ENCODE data around the gene WDR11. TPM values are rescaled to one million over a fixed set of nuclear protein-coding genes. Genes with fewer than 3 reads are reported as not detected.

Gene WDR11
- 54.8 and 55.2 TPM in 2 replicates for total RNA-seq

- intact Hi-C loops (cut with micrococcal nuclease), result loop anchor here (2.0 to 5.0 kb wide), 2 partner anchors 46 to 1078 kb away; partner anchors contain the start of gene ATE1
- no peaks in the 10 kb centered on the region for H3K27me3 Mint-ChIP-seq (ENCODE audit: low read depth)
These were observed at the start of gene WDR11 for GRCh38 chr10:120850911-120851865. WDR11 (plus strand) TSS chr10:120851362; CDS start chr10:120851421, 59 bp downstream.

GRCh38 chr10:120802935-120803334 is 48.2 kb upstream of the WDR11 start:
- no peak overlapping the region for H3K4me3 Mint-ChIP-seq (ENCODE audit: low read depth)
- H3K4me1 Mint-ChIP-seq (ENCODE audit: low read depth), result no peaks in the 10 kb centered on the region
- intact Hi-C loops (cut with micrococcal nuclease), result no loop called here
- H3K27me3 Mint-ChIP-seq (ENCODE audit: low read depth), result no peaks in the 10 kb centered on the region
- no peaks in the 10 kb centered on the region for H3K36me3 Mint-ChIP-seq (ENCODE audit: low read depth)
- DNase-seq (ENCODE audit: low spot score), result no peak
- no peak overlapping the region for H3K27ac Mint-ChIP-seq
- no peaks in the 10 kb centered on the region for H3K9me3 Mint-ChIP-seq

More at GRCh38 chr10:120850911-120851865, at the start of gene WDR11:
- peak; percentile 63 for DNase-seq (ENCODE audit: low spot score)
- peaks cover 7% of the 10 kb centered on the region for H3K9me3 Mint-ChIP-seq
- H3K4me1 Mint-ChIP-seq (ENCODE audit: low read depth), result peaks cover 37% of the 10 kb centered on the region
- H3K27ac Mint-ChIP-seq, result peak within 1 kb of the TSS; percentile 92
- peak within 1 kb of the TSS; percentile 98 for H3K4me3 Mint-ChIP-seq (ENCODE audit: low read depth)
- peaks cover 31% of the 10 kb centered on the region for H3K36me3 Mint-ChIP-seq (ENCODE audit: low read depth)

- H3K36me3 Mint-ChIP-seq (ENCODE audit: low read depth), result no peaks in the 10 kb centered on the region
- DNase-seq (ENCODE audit: low spot score), result no peak
- no peaks in the 10 kb centered on the region for H3K9me3 Mint-ChIP-seq
- intact Hi-C loops (cut with micrococcal nuclease), result no loop called here
- H3K27me3 Mint-ChIP-seq (ENCODE audit: low read depth), result no peaks in the 10 kb centered on the region
- H3K27ac Mint-ChIP-seq, result no peak overlapping the region
- H3K4me3 Mint-ChIP-seq (ENCODE audit: low read depth), result no peak overlapping the region
- H3K4me1 Mint-ChIP-seq (ENCODE audit: low read depth), result no peaks in the 10 kb centered on the region
These were observed 47.2 kb upstream of the WDR11 start for GRCh38 chr10:120803972-120804371.

- no peak for DNase-seq (ENCODE audit: low spot score)
- Mint-ChIP-seq H3K27ac (no peak overlapping the region), H3K9me3 (no peaks in the 10 kb centered on the region), H3K4me1 (ENCODE audit: low read depth) (no peaks in the 10 kb centered on the region), H3K27me3 (ENCODE audit: low read depth) (no peaks in the 10 kb centered on the region), H3K4me3 (ENCODE audit: low read depth) (no peak overlapping the region), H3K36me3 (ENCODE audit: low read depth) (no peaks in the 10 kb centered on the region)
- intact Hi-C loops (cut with micrococcal nuclease), result no loop called here
These were observed 45.9 kb upstream of the WDR11 start for GRCh38 chr10:120805014-120805812.

GRCh38 chr10:120806081-120806480 is 45.1 kb upstream of the WDR11 start:
- Mint-ChIP-seq H3K4me3 (ENCODE audit: low read depth) (no peak overlapping the region), H3K27me3 (ENCODE audit: low read depth) (no peaks in the 10 kb centered on the region), H3K27ac (no peak overlapping the region), H3K9me3 (no peaks in the 10 kb centered on the region), H3K4me1 (ENCODE audit: low read depth) (no peaks in the 10 kb centered on the region), H3K36me3 (ENCODE audit: low read depth) (no peaks in the 10 kb centered on the region)
- intact Hi-C loops (cut with micrococcal nuclease), result no loop called here
- DNase-seq (ENCODE audit: low spot score), result no peak

GRCh38 chr10:120810298-120810697 is 40.9 kb upstream of the WDR11 start:
- Mint-ChIP-seq H3K4me1 (ENCODE audit: low read depth) (no peaks in the 10 kb centered on the region), H3K27ac (no peak overlapping the region), H3K9me3 (no peaks in the 10 kb centered on the region), H3K27me3 (ENCODE audit: low read depth) (peaks cover 3% of the 10 kb centered on the region), H3K36me3 (ENCODE audit: low read depth) (no peaks in the 10 kb centered on the region), H3K4me3 (ENCODE audit: low read depth) (no peak overlapping the region)
- DNase-seq (ENCODE audit: low spot score), result no peak
- intact Hi-C loops (cut with micrococcal nuclease), result no loop called here

- H3K4me1 Mint-ChIP-seq (ENCODE audit: low read depth), result no peaks in the 10 kb centered on the region
These were observed 38.1 kb upstream of the WDR11 start for GRCh38 chr10:120813085-120813484.

GRCh38 chr10:120818301-120818700 is 32.9 kb upstream of the WDR11 start:
- no peak for DNase-seq (ENCODE audit: low spot score)
- H3K4me1 Mint-ChIP-seq (ENCODE audit: low read depth), result no peaks in the 10 kb centered on the region
- H3K9me3 Mint-ChIP-seq, result no peaks in the 10 kb centered on the region
- peaks cover 7% of the 10 kb centered on the region for H3K27me3 Mint-ChIP-seq (ENCODE audit: low read depth)
- intact Hi-C loops (cut with micrococcal nuclease), result no loop called here
- H3K27ac Mint-ChIP-seq, result no peak overlapping the region
- H3K36me3 Mint-ChIP-seq (ENCODE audit: low read depth), result no peaks in the 10 kb centered on the region
- H3K4me3 Mint-ChIP-seq (ENCODE audit: low read depth), result no peak overlapping the region

More at GRCh38 chr10:120813085-120813484, 38.1 kb upstream of the WDR11 start:
- H3K27ac Mint-ChIP-seq, result no peak overlapping the region
- DNase-seq (ENCODE audit: low spot score), result no peak
- no peaks in the 10 kb centered on the region for H3K36me3 Mint-ChIP-seq (ENCODE audit: low read depth)
- no peaks in the 10 kb centered on the region for H3K9me3 Mint-ChIP-seq
- intact Hi-C loops (cut with micrococcal nuclease), result no loop called here
- H3K4me3 Mint-ChIP-seq (ENCODE audit: low read depth), result no peak overlapping the region
- H3K27me3 Mint-ChIP-seq (ENCODE audit: low read depth), result peaks cover 10% of the 10 kb centered on the region

- DNase-seq (ENCODE audit: low spot score), result no peak
- Mint-ChIP-seq H3K27me3 (ENCODE audit: low read depth) (peaks cover 7% of the 10 kb centered on the region), H3K4me1 (ENCODE audit: low read depth) (no peaks in the 10 kb centered on the region), H3K27ac (no peak overlapping the region), H3K9me3 (no peaks in the 10 kb centered on the region), H3K4me3 (ENCODE audit: low read depth) (no peak overlapping the region), H3K36me3 (ENCODE audit: low read depth) (no peaks in the 10 kb centered on the region)
- intact Hi-C loops (cut with micrococcal nuclease), result no loop called here
These were observed 31.8 kb upstream of the WDR11 start for GRCh38 chr10:120819366-120819765.

- Mint-ChIP-seq H3K27me3 (ENCODE audit: low read depth) (peaks cover 1% of the 10 kb centered on the region), H3K36me3 (ENCODE audit: low read depth) (no peaks in the 10 kb centered on the region), H3K27ac (no peak overlapping the region), H3K4me3 (ENCODE audit: low read depth) (no peak overlapping the region), H3K4me1 (ENCODE audit: low read depth) (no peaks in the 10 kb centered on the region), H3K9me3 (no peaks in the 10 kb centered on the region)
- intact Hi-C loops (cut with micrococcal nuclease), result no loop called here
- no peak for DNase-seq (ENCODE audit: low spot score)
These were observed 27.9 kb upstream of the WDR11 start for GRCh38 chr10:120823266-120823665.

GRCh38 chr10:120824881-120825309 is 26.3 kb upstream of the WDR11 start:
- Mint-ChIP-seq H3K27ac (no peak overlapping the region), H3K4me3 (ENCODE audit: low read depth) (no peak overlapping the region), H3K9me3 (no peaks in the 10 kb centered on the region), H3K4me1 (ENCODE audit: low read depth) (no peaks in the 10 kb centered on the region), H3K36me3 (ENCODE audit: low read depth) (no peaks in the 10 kb centered on the region), H3K27me3 (ENCODE audit: low read depth) (peaks cover 1% of the 10 kb centered on the region)
- DNase-seq (ENCODE audit: low spot score), result no peak
- intact Hi-C loops (cut with micrococcal nuclease), result no loop called here

- Mint-ChIP-seq H3K9me3 (no peaks in the 10 kb centered on the region), H3K27ac (no peak overlapping the region), H3K27me3 (ENCODE audit: low read depth) (peaks cover 1% of the 10 kb centered on the region), H3K4me1 (ENCODE audit: low read depth) (no peaks in the 10 kb centered on the region), H3K36me3 (ENCODE audit: low read depth) (no peaks in the 10 kb centered on the region), H3K4me3 (ENCODE audit: low read depth) (no peak overlapping the region)
- intact Hi-C loops (cut with micrococcal nuclease), result no loop called here
- DNase-seq (ENCODE audit: low spot score), result no peak
These were observed 25.0 kb upstream of the WDR11 start for GRCh38 chr10:120825878-120826769.

Measured in activated T-helper 2 cell treated with anti-CD3 and anti-CD28 coated beads, Interferon-gamma antibody, Interleukin-2, Interleukin-4, amounts not matched to agents 10 μg/mL and 5 μg/mL and 100 μg/mL, durations not matched to agents 14 hours and 24 hours and 36 hours (primary cell).